Choroid plexus epithelial cell (primary cell): Measurements from ENCODE around the gene RAPGEF3.

Source experiments
- DNase-seq: peaks from one replicate; pipeline ENCODE4 v3.0.0-alpha.2; 2010; ENCODE audit warnings: low read depth
- H3K4me3 ChIP-seq: 2 replicates; pipeline ENCODE4 v1.5.1; 2011; ENCODE audit warnings: low read depth, mild to moderate bottlenecking, control low read depth, low read length, moderate library complexity
- TF ChIP-seq, protein P1 (sequence below): conservative IDR thresholded peaks from 2 replicates; pipeline ENCODE4 v1.5.1; 2011; ENCODE audit warnings: low read depth, mild to moderate bottlenecking, control low read depth, inconsistent platforms, low read length, moderate library complexity

The RAPGEF3 gene

DNA sequence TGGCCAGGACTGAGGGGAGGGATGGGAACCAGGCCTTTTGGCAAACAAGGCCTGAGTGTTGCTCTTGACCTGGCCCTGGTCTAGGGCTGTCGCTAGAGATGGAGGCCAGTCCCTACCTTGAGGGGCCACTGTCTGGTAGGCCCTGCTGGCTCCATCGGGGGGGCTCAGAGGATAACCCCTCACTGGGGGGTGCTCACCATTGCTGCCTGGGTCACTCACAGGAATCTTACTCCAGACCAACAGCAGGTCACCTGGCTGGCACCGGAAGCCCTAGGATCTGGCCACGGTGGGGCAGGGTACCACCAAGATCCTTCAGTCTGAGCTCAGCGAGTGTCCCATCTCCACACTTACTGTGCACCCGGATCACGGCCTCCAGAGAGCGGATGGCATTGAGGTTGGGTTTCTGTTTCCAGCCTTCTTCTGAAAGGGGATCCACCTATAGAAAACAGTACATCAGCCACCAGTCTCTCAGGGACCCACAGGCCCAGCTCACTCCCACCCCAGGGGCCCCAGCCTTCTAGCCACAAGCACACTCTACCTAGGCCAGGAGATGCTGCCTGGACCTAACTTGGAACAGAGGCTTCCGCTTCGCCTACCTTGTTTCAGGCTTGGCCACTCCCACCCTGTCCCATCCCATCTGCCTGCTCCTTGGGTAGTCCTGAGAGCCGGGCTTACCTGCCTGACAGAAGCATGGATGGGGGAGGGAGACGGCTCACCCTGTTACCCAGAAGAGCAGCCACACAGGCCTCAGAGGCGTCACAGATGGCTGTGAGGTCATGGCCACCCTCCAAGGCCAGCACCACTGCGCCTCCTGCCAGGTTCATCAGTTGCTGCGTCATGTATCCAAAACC is 26.6 kb upstream of the RAPGEF3 start:
- DNase-seq, result no peak
- no peak overlapping the region for H3K4me3 ChIP-seq
- TF ChIP-seq, protein P1, sequence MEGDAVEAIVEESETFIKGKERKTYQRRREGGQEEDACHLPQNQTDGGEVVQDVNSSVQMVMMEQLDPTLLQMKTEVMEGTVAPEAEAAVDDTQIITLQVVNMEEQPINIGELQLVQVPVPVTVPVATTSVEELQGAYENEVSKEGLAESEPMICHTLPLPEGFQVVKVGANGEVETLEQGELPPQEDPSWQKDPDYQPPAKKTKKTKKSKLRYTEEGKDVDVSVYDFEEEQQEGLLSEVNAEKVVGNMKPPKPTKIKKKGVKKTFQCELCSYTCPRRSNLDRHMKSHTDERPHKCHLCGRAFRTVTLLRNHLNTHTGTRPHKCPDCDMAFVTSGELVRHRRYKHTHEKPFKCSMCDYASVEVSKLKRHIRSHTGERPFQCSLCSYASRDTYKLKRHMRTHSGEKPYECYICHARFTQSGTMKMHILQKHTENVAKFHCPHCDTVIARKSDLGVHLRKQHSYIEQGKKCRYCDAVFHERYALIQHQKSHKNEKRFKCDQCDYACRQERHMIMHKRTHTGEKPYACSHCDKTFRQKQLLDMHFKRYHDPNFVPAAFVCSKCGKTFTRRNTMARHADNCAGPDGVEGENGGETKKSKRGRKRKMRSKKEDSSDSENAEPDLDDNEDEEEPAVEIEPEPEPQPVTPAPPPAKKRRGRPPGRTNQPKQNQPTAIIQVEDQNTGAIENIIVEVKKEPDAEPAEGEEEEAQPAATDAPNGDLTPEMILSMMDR, result no peak

DNA sequence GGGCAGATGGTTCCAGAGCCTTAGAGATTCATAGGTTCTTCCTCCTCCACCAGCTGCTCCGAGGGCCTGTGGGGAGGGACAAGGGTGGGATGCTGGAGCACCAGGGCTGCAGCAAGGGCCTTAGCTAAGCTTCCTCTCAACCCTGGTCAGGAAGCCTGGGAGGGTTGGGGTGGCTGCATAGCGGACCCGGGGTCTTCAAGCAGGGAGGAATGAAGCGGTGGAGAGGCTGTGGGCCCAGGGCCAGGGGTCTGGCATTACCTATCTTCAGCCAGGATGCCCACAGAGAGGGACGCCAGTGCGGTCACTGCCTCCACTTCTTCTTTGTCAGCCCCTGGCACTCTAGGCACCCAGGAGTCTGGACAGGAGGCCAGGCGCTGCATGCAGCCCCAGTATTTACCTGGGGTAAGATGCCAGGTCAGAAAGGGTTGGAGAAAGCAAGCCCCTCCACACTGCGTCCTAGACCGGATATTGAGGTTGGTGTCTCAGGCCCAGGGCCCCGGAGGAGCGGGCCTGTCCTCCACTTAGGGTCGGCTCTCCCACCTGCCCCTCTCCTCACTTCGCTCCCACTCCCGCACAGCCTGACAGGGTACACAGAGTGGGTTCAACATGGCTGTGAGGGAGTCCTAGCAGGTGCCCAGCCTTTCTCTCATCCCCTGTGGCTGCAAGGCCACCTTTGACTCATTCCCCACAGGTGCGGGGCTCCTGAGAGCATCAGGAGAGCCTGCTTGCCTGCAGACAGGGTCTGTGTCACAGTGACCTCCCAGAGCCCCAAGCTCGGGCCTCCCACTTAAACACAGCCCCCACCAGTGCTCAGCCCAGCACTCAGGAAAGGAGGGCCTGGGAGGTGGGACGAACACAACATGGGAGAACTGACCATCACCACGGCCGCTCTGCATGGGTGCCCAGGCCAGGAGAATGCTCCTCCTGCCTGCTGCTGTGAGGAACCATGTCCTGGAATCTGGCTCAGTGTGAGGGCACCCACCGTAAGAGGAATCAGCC is 25.4 kb upstream of the RAPGEF3 start:
- H3K4me3 ChIP-seq, result no peak overlapping the region
- no peak for DNase-seq
- TF ChIP-seq, protein P1, result no peak

DNA sequence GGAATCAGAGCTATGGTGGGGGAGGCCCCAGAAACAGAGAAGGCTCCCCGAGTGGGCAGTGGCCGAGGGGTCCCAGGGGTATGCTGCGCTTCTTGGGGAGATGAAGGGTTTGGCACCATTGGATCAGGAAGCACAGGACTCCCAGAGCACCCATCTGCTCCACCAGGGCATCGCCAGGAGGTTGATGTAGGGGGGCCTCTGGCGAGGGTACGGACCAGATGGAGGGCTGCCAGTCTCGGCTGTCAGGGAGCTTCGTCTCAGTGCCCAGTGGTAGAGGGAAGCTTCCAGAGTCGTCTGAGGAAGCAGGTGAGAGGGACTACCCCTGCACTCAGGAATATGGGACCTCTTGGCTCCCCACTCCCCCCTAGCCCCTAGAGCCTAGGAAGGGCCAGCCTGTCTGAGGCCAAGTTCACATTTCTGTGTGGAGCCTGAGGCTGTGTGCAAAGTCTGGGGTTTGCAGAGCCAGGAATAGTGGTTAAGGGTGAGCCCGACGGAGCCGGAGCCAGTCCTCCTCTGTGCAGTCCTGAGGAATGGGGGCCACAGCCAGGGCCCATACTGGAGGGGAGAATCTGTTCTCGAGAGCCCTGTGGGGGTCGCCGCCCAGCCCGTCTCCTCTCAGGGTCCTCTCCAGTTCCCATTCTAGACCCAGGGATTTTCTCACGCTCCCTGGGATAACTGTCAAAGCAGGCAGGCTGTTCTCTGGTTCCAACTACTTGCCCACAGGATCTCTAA is 24.5 kb upstream of the RAPGEF3 start:
- no peak overlapping the region for H3K4me3 ChIP-seq
- TF ChIP-seq, protein P1, result no peak

DNA sequence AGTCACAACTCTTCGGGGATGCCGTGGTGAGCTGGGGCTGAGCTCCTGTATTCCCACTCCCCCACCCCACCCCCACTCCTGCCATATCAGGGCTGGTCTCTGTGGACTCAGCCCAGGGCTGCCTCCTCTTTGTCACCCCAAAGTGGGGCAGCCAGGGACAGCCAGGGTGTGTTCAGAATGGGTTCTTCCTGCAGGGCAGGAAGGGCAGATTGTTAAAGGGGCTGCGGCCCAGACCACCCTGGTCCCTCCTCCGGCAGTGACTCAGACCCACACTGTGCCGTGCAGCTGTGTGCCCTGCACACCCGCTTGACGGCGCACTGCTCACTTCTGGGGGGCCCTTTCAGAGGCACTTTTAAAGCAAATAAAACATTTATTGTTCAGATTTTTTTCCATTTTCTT is 23.7 kb upstream of the RAPGEF3 start:
- H3K4me3 ChIP-seq, result no peak overlapping the region
- TF ChIP-seq, protein P1, result no peak
- DNase-seq, result no peak

More for the DNA sequence above, 24.5 kb upstream of the RAPGEF3 start:
- DNase-seq, result no peak

DNA sequence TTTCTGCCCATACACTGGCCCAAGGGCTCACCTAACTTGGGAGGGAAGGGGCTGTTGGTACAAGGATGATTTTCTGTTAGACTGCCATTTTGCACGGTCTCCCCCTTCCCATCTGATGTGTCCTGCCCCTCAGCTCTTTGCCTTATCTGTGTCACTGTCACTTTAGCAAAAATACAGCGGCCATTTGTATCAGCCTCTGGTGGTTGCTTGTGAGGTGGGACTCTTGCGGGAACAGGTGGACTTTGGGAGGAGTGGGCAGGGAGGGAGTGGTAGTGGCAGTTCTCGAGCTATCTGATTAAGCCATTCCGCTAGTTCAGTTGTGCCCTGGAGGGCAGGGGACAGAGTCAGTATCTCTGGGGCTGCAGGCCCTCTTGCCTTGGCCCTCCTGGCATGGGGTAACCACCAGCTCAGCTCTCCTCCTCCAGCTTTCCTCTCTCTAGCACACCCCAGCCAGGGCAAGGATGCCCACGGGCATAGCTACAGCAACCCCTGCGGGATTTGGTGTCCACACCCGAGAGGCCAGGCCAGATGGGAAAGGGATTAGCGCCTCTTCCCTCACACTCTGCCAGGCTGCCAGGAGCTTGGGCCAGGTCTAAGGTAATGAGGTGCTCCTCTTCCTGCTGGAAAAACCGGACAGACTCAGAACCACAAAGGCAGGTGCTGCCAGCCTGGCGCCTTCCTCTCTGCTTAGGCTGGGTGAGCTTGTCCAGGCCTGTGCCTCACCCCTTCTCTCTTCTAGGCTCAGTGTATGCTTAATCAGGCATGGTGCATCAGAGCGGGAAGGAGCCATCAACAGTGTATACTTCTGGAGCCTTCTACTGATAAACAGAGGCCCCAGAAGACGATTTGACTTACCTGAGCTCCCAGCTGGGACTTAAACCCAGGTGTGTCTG is 23.0 kb upstream of the RAPGEF3 start:
- TF ChIP-seq, protein P1, result no peak
- no peak overlapping the region for H3K4me3 ChIP-seq
- DNase-seq, result no peak
